HG03280 (cell line): Measurements from ENCODE around the gene MAGEB16.

Source experiments
- ATAC-seq: cut with Tn5 transposase; IDR thresholded peaks from one replicate; pipeline ENCODE4 v1.9.1; 2021; ENCODE audit warnings: mild to moderate bottlenecking, moderate library complexity; ENCODE audit not compliant: unreplicated experiment

Gene MAGEB16

GRCh38 chrX:35798042-35798441 lies at the start of gene MAGEB16:
Gene MAGEB16, plus strand, starts transcription at chrX:35798342. Its CDS starts 3,855 bp downstream, at chrX:35802197.
- ATAC-seq = no peak

- no peak for ATAC-seq
These were observed 24.1 kb upstream of the MAGEB16 start for GRCh38 chrX:35773958-35774564.

GRCh38 chrX:35785075-35785474 lies 13.1 kb upstream of the MAGEB16 start:
- no peak for ATAC-seq

GRCh38 chrX:35786271-35786670 lies 11.9 kb upstream of the MAGEB16 start:
- no peak for ATAC-seq

- ATAC-seq = no peak
These were observed 10.3 kb upstream of the MAGEB16 start for GRCh38 chrX:35787867-35788266.

- ATAC-seq = no peak
These were observed 2.3 kb downstream of the MAGEB16 start for GRCh38 chrX:35800474-35800873.

- ATAC-seq = no peak
These were observed 11.6 kb downstream of the MAGEB16 start for GRCh38 chrX:35809781-35810180.

GRCh38 chrX:35819241-35819640 lies 21.1 kb downstream of the MAGEB16 start:
- no peak for ATAC-seq

- no peak for ATAC-seq
These were observed 28.4 kb downstream of the MAGEB16 start for GRCh38 chrX:35826503-35826902.

- ATAC-seq = no peak
These were observed 31.4 kb downstream of the MAGEB16 start for GRCh38 chrX:35829501-35829900.

- ATAC-seq = no peak
These were observed 43.7 kb downstream of the MAGEB16 start for GRCh38 chrX:35841872-35842271.

- ATAC-seq = no peak
These were observed 44.5 kb downstream of the MAGEB16 start for GRCh38 chrX:35842674-35843073.

- ATAC-seq = no peak
These were observed 49.6 kb downstream of the MAGEB16 start for GRCh38 chrX:35847736-35848135.
